ENCODE results near the gene FBXL15.
A peak's percentile ranks its signal among the peaks of the same experiment; 100 is the strongest.

Gene FBXL15

GRCh38 chr10:102424916-102425315 is 4.3 kb downstream of the FBXL15 start:
- no peak for DNase-seq (ENCODE audit: low read depth in 1 of 2, low spot score in 1 of 2)

- DNase-seq (ENCODE audit: low read depth in 1 of 2, low spot score in 1 of 2), result no peak
Measured at GRCh38 chr10:102425444-102425843, 4.8 kb downstream of the FBXL15 start.

- no peak for DNase-seq (ENCODE audit: low read depth in 1 of 2, low spot score in 1 of 2)
Measured at GRCh38 chr10:102426803-102427287, 6.2 kb downstream of the FBXL15 start.

- DNase-seq (ENCODE audit: low read depth in 1 of 2, low spot score in 1 of 2), result no peak
Measured at GRCh38 chr10:102429468-102429867, 8.8 kb downstream of the FBXL15 start.

GRCh38 chr10:102431452-102432124 is 11.0 kb downstream of the FBXL15 start:
- no peak for DNase-seq (ENCODE audit: low read depth in 1 of 2, low spot score in 1 of 2)

GRCh38 chr10:102432162-102432950 is 11.7 kb downstream of the FBXL15 start, which contains the start of gene CUEDC2:
CUEDC2 (minus strand) TSS chr10:102432574; CDS start chr10:102425188, 7,386 bp downstream.
- peak; percentile 90 to 94 for DNase-seq (ENCODE audit: low read depth in 1 of 2, low spot score in 1 of 2)

- DNase-seq (ENCODE audit: low read depth in 1 of 2, low spot score in 1 of 2), result no peak
Measured at GRCh38 chr10:102433619-102434046, 13.0 kb downstream of the FBXL15 start.

- no peak for DNase-seq (ENCODE audit: low read depth in 1 of 2, low spot score in 1 of 2)
Measured at GRCh38 chr10:102434394-102435132, 13.9 kb downstream of the FBXL15 start.

GRCh38 chr10:102435133-102435497 is 14.5 kb downstream of the FBXL15 start:
- no peak for DNase-seq (ENCODE audit: low read depth in 1 of 2, low spot score in 1 of 2)

- DNase-seq (ENCODE audit: low read depth in 1 of 2, low spot score in 1 of 2), result no peak
Measured at GRCh38 chr10:102435529-102436233, 15.0 kb downstream of the FBXL15 start.

- DNase-seq (ENCODE audit: low read depth in 1 of 2, low spot score in 1 of 2), result no peak
Measured at GRCh38 chr10:102436312-102436711, 15.7 kb downstream of the FBXL15 start.

GRCh38 chr10:102437515-102437914 is 16.9 kb downstream of the FBXL15 start:
- DNase-seq (ENCODE audit: low read depth in 1 of 2, low spot score in 1 of 2), result no peak

GRCh38 chr10:102438374-102438773 is 17.7 kb downstream of the FBXL15 start:
- no peak for DNase-seq (ENCODE audit: low read depth in 1 of 2, low spot score in 1 of 2)

- no peak for DNase-seq (ENCODE audit: low read depth in 1 of 2, low spot score in 1 of 2)
Measured at GRCh38 chr10:102444851-102445250, 24.2 kb downstream of the FBXL15 start.

- peak; percentile 72 to 76 for DNase-seq (ENCODE audit: low read depth in 1 of 2, low spot score in 1 of 2)
Measured at GRCh38 chr10:102449321-102450123, 28.9 kb downstream of the FBXL15 start.

GRCh38 chr10:102450124-102450373 is 29.4 kb downstream of the FBXL15 start:
- no peak for DNase-seq (ENCODE audit: low read depth in 1 of 2, low spot score in 1 of 2)

- peak; percentile 76 to 82 for DNase-seq (ENCODE audit: low read depth in 1 of 2, low spot score in 1 of 2)
Measured at GRCh38 chr10:102450374-102451104, 29.9 kb downstream of the FBXL15 start.

GRCh38 chr10:102451105-102451969 is 30.7 kb downstream of the FBXL15 start, which contains the start of gene C10orf95:
C10orf95 (minus strand) TSS chr10:102451543; CDS start chr10:102451093, 450 bp downstream.
- DNase-seq (ENCODE audit: low read depth in 1 of 2, low spot score in 1 of 2), result no peak
